Measurements from ENCODE around the gene TMPRSS9.

- TF ChIP-seq CTCF (IDR thresholded peaks at IDR 0.05; ENCODE audit: low read length) (no peak), EZH2 (IDR thresholded peaks at IDR 0.05; ENCODE audit: borderline replicate concordance, low read length) (no peak)
These were observed 21.1 kb upstream of the TMPRSS9 start for GRCh38 chr19:2338751-2339643.
